WI38 (cell line): Measurements from ENCODE around the gene KRTAP13-2.

Experiments
- H3K4me3 ChIP-seq: 2 replicates; pipeline ENCODE4 v1.5.1; 2011; ENCODE audit warnings: low read depth, mild to moderate bottlenecking, control low read depth, low read length
- TF ChIP-seq, protein P1 (sequence below): IDR thresholded peaks from 2 replicates; pipeline ENCODE4 v1.5.1; 2012; ENCODE audit warnings: low read depth, mild to moderate bottlenecking, control low read depth, low read length

Gene KRTAP13-2

DNA sequence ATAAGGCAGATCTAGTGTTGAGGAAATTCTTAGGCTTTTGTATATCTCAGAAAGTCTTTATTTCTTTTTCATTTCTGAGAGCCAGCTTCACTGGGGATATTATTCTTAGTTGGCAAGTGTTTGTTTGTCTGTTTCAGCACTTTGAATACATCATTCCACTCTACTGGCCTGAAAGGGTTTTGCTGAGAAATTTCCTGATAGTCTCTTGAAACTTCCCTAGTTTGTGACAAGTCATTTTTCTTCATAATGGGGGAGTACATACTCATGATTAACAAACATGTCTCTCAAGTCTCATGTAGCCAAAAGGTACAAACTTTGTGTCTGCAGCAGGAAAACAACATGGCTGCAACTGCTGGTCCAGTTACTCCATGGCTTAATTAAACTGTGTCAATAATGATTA lies 45.7 kb downstream of the KRTAP13-2 start:
- TF ChIP-seq, protein P1, sequence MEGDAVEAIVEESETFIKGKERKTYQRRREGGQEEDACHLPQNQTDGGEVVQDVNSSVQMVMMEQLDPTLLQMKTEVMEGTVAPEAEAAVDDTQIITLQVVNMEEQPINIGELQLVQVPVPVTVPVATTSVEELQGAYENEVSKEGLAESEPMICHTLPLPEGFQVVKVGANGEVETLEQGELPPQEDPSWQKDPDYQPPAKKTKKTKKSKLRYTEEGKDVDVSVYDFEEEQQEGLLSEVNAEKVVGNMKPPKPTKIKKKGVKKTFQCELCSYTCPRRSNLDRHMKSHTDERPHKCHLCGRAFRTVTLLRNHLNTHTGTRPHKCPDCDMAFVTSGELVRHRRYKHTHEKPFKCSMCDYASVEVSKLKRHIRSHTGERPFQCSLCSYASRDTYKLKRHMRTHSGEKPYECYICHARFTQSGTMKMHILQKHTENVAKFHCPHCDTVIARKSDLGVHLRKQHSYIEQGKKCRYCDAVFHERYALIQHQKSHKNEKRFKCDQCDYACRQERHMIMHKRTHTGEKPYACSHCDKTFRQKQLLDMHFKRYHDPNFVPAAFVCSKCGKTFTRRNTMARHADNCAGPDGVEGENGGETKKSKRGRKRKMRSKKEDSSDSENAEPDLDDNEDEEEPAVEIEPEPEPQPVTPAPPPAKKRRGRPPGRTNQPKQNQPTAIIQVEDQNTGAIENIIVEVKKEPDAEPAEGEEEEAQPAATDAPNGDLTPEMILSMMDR = no peak
- H3K4me3 ChIP-seq = no peak overlapping the region
